ENCODE results near the gene MTG1. TPM values are rescaled to one million over a fixed set of nuclear protein-coding genes. Genes with fewer than 3 reads are reported as not detected.

Gene MTG1
- polyA plus RNA-seq, 1 donor (not counting 4 experiments of a cell fraction or from before 2014, with no cell fraction given), result 31.6 TPM

DNA sequence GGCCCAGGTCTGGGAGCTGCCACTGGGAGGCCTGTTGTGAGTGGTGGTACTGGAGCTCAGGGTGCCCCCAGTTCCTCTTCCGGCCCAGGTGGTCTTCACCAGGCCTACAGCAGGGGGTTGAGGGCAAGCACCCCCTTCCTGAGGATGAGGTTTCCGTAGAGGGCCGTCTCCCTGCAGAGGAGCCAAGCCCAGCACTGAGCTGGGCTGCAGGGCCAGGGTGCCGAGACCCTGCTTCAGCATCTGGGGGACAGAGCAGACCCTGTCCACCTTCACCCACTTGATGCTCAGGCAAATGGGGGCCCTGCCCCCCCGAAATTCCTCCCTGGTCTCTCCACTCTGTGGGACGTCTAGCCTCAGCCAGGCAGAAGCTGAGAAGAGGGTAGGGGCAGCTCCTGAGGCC lies 38.7 kb upstream of the MTG1 start:
- FAIRE-seq, result no peak

DNA sequence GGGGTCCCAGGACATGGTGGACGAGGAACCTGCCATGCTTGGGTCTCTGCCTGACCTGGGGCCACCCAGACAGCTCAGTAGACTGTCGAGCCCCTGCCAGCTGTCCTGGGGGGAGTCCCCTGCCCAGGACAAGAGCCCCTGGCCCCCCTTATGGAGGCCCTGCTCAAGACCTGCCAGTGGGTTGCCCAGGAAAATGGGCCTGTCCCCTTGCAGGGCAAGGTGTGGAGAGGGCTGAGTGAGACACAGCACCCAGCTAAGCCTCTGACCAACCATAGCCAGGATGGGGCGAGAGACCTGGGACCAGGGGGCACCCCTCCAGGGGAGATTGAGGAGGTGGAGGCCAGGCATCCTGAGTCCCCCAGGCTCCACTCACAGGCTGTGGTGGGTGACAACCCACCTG lies 38.0 kb upstream of the MTG1 start:
- Histone ChIP-seq H3K4me2 (ENCODE audit: control insufficient read depth, extremely low read depth, insufficient read depth, low read depth, low read length) (no peak overlapping the region), H3K9ac (ENCODE audit: control insufficient read depth, extremely low read depth, insufficient read depth, low read length) (no peak overlapping the region), H3K36me3 (ENCODE audit: control insufficient read depth in 2 of 2, extremely low read depth in 1 of 2, insufficient read depth in 2 of 2, low read length in 2 of 2) (no peaks in the 10 kb centered on the region), H3K27ac (ENCODE audit: control insufficient read depth, insufficient read depth, low read length) (no peak overlapping the region), H3K79me2 (ENCODE audit: control insufficient read depth, insufficient read depth, low read length) (no peaks in the 10 kb centered on the region), H3K27me3 (ENCODE audit: control insufficient read depth, extremely low read depth, insufficient read depth, low read length) (peaks cover 11% of the 10 kb centered on the region), H3K4me3 (ENCODE audit: control insufficient read depth in 2 of 3, extremely low read depth in 1 of 3, insufficient read depth in 2 of 3, low read depth in 1 of 3, low read length in 3 of 3) (no peak overlapping the region), H2AFZ (ENCODE audit: control insufficient read depth, low read length) (no peak overlapping the region), H3K4me1 (ENCODE audit: control insufficient read depth, extremely low read depth, insufficient read depth, low read length) (no peaks in the 10 kb centered on the region), H3K9me1 (ENCODE audit: control insufficient read depth, extremely low read depth, insufficient read depth, low read length) (no peaks in the 10 kb centered on the region), H4K20me1 (ENCODE audit: control insufficient read depth, extremely low read depth, insufficient read depth, low read length) (no peaks in the 10 kb centered on the region), H3K9me3 (ENCODE audit: control insufficient read depth, low read depth, low read length) (no peaks in the 10 kb centered on the region)
- FAIRE-seq, result no peak
- DNase-seq (ENCODE audit: low read depth, low spot score), result no peak
- TF ChIP-seq, protein P1, sequence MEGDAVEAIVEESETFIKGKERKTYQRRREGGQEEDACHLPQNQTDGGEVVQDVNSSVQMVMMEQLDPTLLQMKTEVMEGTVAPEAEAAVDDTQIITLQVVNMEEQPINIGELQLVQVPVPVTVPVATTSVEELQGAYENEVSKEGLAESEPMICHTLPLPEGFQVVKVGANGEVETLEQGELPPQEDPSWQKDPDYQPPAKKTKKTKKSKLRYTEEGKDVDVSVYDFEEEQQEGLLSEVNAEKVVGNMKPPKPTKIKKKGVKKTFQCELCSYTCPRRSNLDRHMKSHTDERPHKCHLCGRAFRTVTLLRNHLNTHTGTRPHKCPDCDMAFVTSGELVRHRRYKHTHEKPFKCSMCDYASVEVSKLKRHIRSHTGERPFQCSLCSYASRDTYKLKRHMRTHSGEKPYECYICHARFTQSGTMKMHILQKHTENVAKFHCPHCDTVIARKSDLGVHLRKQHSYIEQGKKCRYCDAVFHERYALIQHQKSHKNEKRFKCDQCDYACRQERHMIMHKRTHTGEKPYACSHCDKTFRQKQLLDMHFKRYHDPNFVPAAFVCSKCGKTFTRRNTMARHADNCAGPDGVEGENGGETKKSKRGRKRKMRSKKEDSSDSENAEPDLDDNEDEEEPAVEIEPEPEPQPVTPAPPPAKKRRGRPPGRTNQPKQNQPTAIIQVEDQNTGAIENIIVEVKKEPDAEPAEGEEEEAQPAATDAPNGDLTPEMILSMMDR (optimal IDR thresholded peaks at IDR 0.05 in 1 of 3, IDR thresholded peaks at IDR 0.05 in 1 of 3, conservative IDR thresholded peaks at IDR 0.05 in 1 of 3; ENCODE audit: extremely low read depth in 1 of 3, insufficient read depth in 2 of 3, low read length in 3 of 3), result no peak
- dilution Hi-C loops (cut with MboI; ENCODE audit: extremely low pct_ligation_motif_present, low sequenced_read_pairs), result no loop called here

More for the DNA sequence above, 38.7 kb upstream of the MTG1 start:
- DNase-seq (ENCODE audit: low read depth, low spot score), result no peak
- Histone ChIP-seq H3K4me3 (ENCODE audit: control insufficient read depth in 2 of 3, extremely low read depth in 1 of 3, insufficient read depth in 2 of 3, low read depth in 1 of 3, low read length in 3 of 3) (no peak overlapping the region), H3K79me2 (ENCODE audit: control insufficient read depth, insufficient read depth, low read length) (no peaks in the 10 kb centered on the region), H3K9ac (ENCODE audit: control insufficient read depth, extremely low read depth, insufficient read depth, low read length) (no peak overlapping the region), H4K20me1 (ENCODE audit: control insufficient read depth, extremely low read depth, insufficient read depth, low read length) (no peaks in the 10 kb centered on the region), H2AFZ (ENCODE audit: control insufficient read depth, low read length) (no peak overlapping the region), H3K9me3 (ENCODE audit: control insufficient read depth, low read depth, low read length) (no peaks in the 10 kb centered on the region), H3K4me1 (ENCODE audit: control insufficient read depth, extremely low read depth, insufficient read depth, low read length) (no peaks in the 10 kb centered on the region), H3K27me3 (ENCODE audit: control insufficient read depth, extremely low read depth, insufficient read depth, low read length) (peaks cover 11% of the 10 kb centered on the region), H3K36me3 (ENCODE audit: control insufficient read depth in 2 of 2, extremely low read depth in 1 of 2, insufficient read depth in 2 of 2, low read length in 2 of 2) (no peaks in the 10 kb centered on the region), H3K27ac (ENCODE audit: control insufficient read depth, insufficient read depth, low read length) (no peak overlapping the region), H3K4me2 (ENCODE audit: control insufficient read depth, extremely low read depth, insufficient read depth, low read depth, low read length) (no peak overlapping the region), H3K9me1 (ENCODE audit: control insufficient read depth, extremely low read depth, insufficient read depth, low read length) (no peaks in the 10 kb centered on the region)
- TF ChIP-seq, protein P1 (optimal IDR thresholded peaks at IDR 0.05 in 1 of 3, IDR thresholded peaks at IDR 0.05 in 1 of 3, conservative IDR thresholded peaks at IDR 0.05 in 1 of 3; ENCODE audit: extremely low read depth in 1 of 3, insufficient read depth in 2 of 3, low read length in 3 of 3), result no peak
- TF ChIP-seq EZH2 (IDR thresholded peaks at IDR 0.05; ENCODE audit: low read length), result no peak
- dilution Hi-C loops (cut with MboI; ENCODE audit: extremely low pct_ligation_motif_present, low sequenced_read_pairs), result no loop called here

Measured in keratinocyte (primary cell).